Transverse colon (tissue), 4 donors: ENCODE measurements around the gene SBF2. TPM values are rescaled to one million over a fixed set of nuclear protein-coding genes. Genes with fewer than 3 reads are reported as not detected.

Source experiments
- DNase-seq: peaks from one replicate; pipeline ENCODE4 v3.0.0-alpha.2; 2019
- H3K27ac ChIP-seq, 4 donors: fragments of 200-600 bp; sonication (generic); 2 replicates each; pipeline ENCODE4 v1.5.1; 2016 to 2018; ENCODE audit warnings: inconsistent platforms in 4 of 4
- H3K27me3 ChIP-seq: fragments of 200-600 bp; sonication (generic); 2 replicates; pipeline ENCODE4 v1.5.1; 2017; ENCODE audit warnings: inconsistent platforms
- H3K36me3 ChIP-seq, 4 donors: fragments of 200-600 bp; sonication (generic); 2 replicates each; pipeline ENCODE4 v1.5.1; 2017 to 2019; ENCODE audit warnings: inconsistent platforms in 4 of 4
- H3K4me1 ChIP-seq, 4 donors: fragments of 200-600 bp; sonication (generic); 2 replicates each; pipeline ENCODE4 v1.5.1; 2017 to 2020; ENCODE audit warnings: inconsistent platforms in 4 of 4
- H3K4me3 ChIP-seq, 4 donors: fragments of 200-600 bp; sonication (generic); 1 replicate in 1 of 4; 2 replicates in 3 of 4; pipeline versions ENCODE4 v1.5.1 to v1.6.1; 2017 to 2019; ENCODE audit warnings: inconsistent platforms in 4 of 4
- H3K9me3 ChIP-seq, 2 donors: fragments of 200-600 bp; sonication (generic); 2 replicates each; pipeline ENCODE4 v1.5.1; 2017 to 2019; ENCODE audit warnings: inconsistent platforms in 2 of 2
- CTCF ChIP-seq, 5 experiments: fragments of 200-600 bp in 3 of 5; fragments of 450-650 bp in 2 of 5; sonication (generic) in 3 of 5; IDR thresholded peaks; 1 replicate in 2 of 5; 2 replicates in 3 of 5; pipeline ENCODE4 v1.5.1; 2016 to 2017; ENCODE audit warnings: antibody characterized with exemption in 5 of 5, inconsistent platforms in 3 of 5, mild to moderate bottlenecking in 2 of 5, moderate library complexity in 1 of 5
- EP300 ChIP-seq: sonication (generic); formaldehyde crosslinking; IDR thresholded peaks from one replicate; pipeline ENCODE4 v1.6.1; 2017; ENCODE audit warnings: antibody characterized with exemption, low read depth
- POLR2A ChIP-seq: fragments of 450-650 bp; IDR thresholded peaks from one replicate; pipeline ENCODE4 v1.6.1; 2016; ENCODE audit warnings: antibody characterized with exemption, mild to moderate bottlenecking, moderate library complexity
- POLR2AphosphoS5 ChIP-seq, 3 donors: sonication (generic); formaldehyde crosslinking; IDR thresholded peaks; one replicate each; pipeline ENCODE4 v1.6.1; 2016; ENCODE audit warnings: antibody characterized with exemption in 3 of 3
- WGBS, 2 donors: methylation state at CpG; one replicate each; pipeline ENCODE4 v1.1.5; 2018; ENCODE audit warnings: low coverage in 1 of 2; 5-methylcytosine and 5-hydroxymethylcytosine counted together
- in situ Hi-C, 4 donors: fragments of 200-750 bp; cut with MboI; loops; one replicate each; pipeline versions ENCODE4 v1.15.0 to v1.15.1; 2017; ENCODE audit warnings: low sequenced_read_pairs in 3 of 4, low pct_ligation_motif_present in 1 of 4, low pct_unique_long_range_greater_than_20kb in 1 of 4
- intact Hi-C: fragments of 100-400 bp; cut with DNase I; formaldehyde crosslinking; loops from one replicate; pipeline ENCODE4 v1.15.1; 2023; ENCODE audit warnings: low total_unique reads
- total RNA-seq, 4 donors: library from RNA; depleted of rRNA; stranded (reverse); fragments of >200 nt; gene quantifications; one replicate each; pipeline ENCODE4 v1.1.0, GENCODE V29; 2016

The SBF2 gene
- total RNA-seq, 4 donors from 2014 or later = 46.4 to 71.0 (median 54.8) TPM

- Histone ChIP-seq H3K4me3 (no peak overlapping the region), H3K27me3 (no peaks in the 10 kb centered on the region), H3K36me3 (peaks cover 0 to 19% (median 7%) of the 10 kb centered on the region in 4 donors), H3K27ac (no peak overlapping the region), H3K9me3 (no peaks in the 10 kb centered on the region), H3K4me1 (peaks cover 7 to 19% (median 11%) of the 10 kb centered on the region in 4 donors)
- in situ Hi-C loops (loop anchor here (10.0 to 25.0 kb wide), 7 partner anchors 137 to 985 kb away; partner anchors contain the start of gene ADM (in 2 of the 4)), intact Hi-C loops (loop anchor here (10.0 kb wide), 1 partner anchor 137 kb away; no protein-coding TSS in a partner anchor)
- 86 to 88% methylated on average over 1 to 3 of the region's 3 CpGs for WGBS, 2 donors
- TF ChIP-seq POLR2AphosphoS5 (IDR thresholded peaks at IDR 0.05) (no peak), CTCF (IDR thresholded peaks at IDR 0.05) (no peak), POLR2A (no peak), EP300 (no peak)
- no peak for DNase-seq
Measured at GRCh38 chr11:9752091-9752490, 541.9 kb downstream of the SBF2 start.

GRCh38 chr11:9750551-9750950, 543.5 kb downstream of the SBF2 start:
- DNase-seq = no peak
- peaks cover 0 to 19% (median 7%) of the 10 kb centered on the region in 4 donors for H3K36me3 ChIP-seq
- no peaks in the 10 kb centered on the region for H3K27me3 ChIP-seq
- no peak for TF ChIP-seq EP300
- no peak for TF ChIP-seq CTCF (IDR thresholded peaks at IDR 0.05)
- TF ChIP-seq POLR2A = no peak
- no peak for TF ChIP-seq POLR2AphosphoS5 (IDR thresholded peaks at IDR 0.05)
- in situ Hi-C loops (loop anchor here (10.0 to 25.0 kb wide), 7 partner anchors 136 to 987 kb away; partner anchors contain the start of gene ADM (in 2 of the 4)), intact Hi-C loops (loop anchor here (10.0 kb wide), 1 partner anchor 136 kb away; no protein-coding TSS in a partner anchor)
- H3K4me3 ChIP-seq = no peak overlapping the region
- WGBS, 2 donors = 70 to 84% methylated on average over 4 of the region's 4 CpGs
- no peak overlapping the region for H3K27ac ChIP-seq
- no peaks in the 10 kb centered on the region for H3K9me3 ChIP-seq
- H3K4me1 ChIP-seq = peaks cover 6 to 11% (median 9%) of the 10 kb centered on the region in 4 donors

- 38 to 78% methylated on average over 3 to 7 of the region's 7 CpGs for WGBS, 2 donors
- in situ Hi-C loops (loop anchor here in 2 of 4 donors (10.0 kb wide), 2 partner anchors 84 to 134 kb away; partner anchors contain the start of gene SWAP70 (in 1 of the 2)), intact Hi-C loops (no loop called here)
Measured at GRCh38 chr11:9748361-9748970, 545.6 kb downstream of the SBF2 start.

More at GRCh38 chr11:9748361-9748970, 545.6 kb downstream of the SBF2 start:
- no peak overlapping the region for H3K4me3 ChIP-seq
- DNase-seq = peak; percentile 57
- H3K9me3 ChIP-seq = no peaks in the 10 kb centered on the region
- H3K27ac ChIP-seq = peak overlapping the region in 3 of 4 donors; percentile 46 to 56 (median 47)
- H3K36me3 ChIP-seq = peaks cover 0 to 19% (median 7%) of the 10 kb centered on the region in 4 donors
- TF ChIP-seq CTCF (IDR thresholded peaks at IDR 0.05) (peak; percentile 61 to 83 (median 68)), POLR2A (no peak)
- no peaks in the 10 kb centered on the region for H3K27me3 ChIP-seq
- H3K4me1 ChIP-seq = peaks cover 6 to 11% (median 8%) of the 10 kb centered on the region in 4 donors
